SK-N-SH treated with all-trans-retinoic acid at 6 μM for 48 hours (cell line): ENCODE results near the gene SAP30.

Experiments used
- ATAC-seq: fragments of 200-7000 bp; cut with Tn5 transposase; 3 replicates; pipeline ENCODE4 v1.9.1; 2020; ENCODE audit warnings: mild to moderate bottlenecking, moderate library complexity
- ARNTL ChIP-seq: fragments of 450-650 bp; formaldehyde crosslinking; IDR thresholded peaks from 2 replicates; pipeline ENCODE4 v1.5.0; 2020; ENCODE audit warnings: low read depth, mild to moderate bottlenecking, moderate library complexity, borderline replicate concordance
- BACH2 ChIP-seq: fragments of 250-450 bp; sonication (Bioruptor Pico); IDR thresholded peaks from 2 replicates; pipeline ENCODE4 v1.9.0; 2021; ENCODE audit warnings: mild to moderate bottlenecking, borderline replicate concordance
- CREB5 ChIP-seq: fragments of 250-450 bp; sonication (Bioruptor Pico); IDR thresholded peaks from 2 replicates; pipeline ENCODE4 v1.5.1; 2020; ENCODE audit warnings: low read depth, mild to moderate bottlenecking, moderate library complexity
- CSDC2 ChIP-seq: fragments of 250-450 bp; sonication (Bioruptor Pico); IDR thresholded peaks from 2 replicates; pipeline ENCODE4 v1.5.0; 2020; ENCODE audit warnings: mild to moderate bottlenecking, moderate library complexity
- CSRNP3 ChIP-seq: fragments of 250-450 bp; sonication (Bioruptor Pico); IDR thresholded peaks from 2 replicates; pipeline ENCODE4 v1.5.1; 2021; ENCODE audit warnings: mild to moderate bottlenecking, moderate library complexity
- ESRRG ChIP-seq: fragments of 250-450 bp; sonication (Bioruptor Pico); IDR thresholded peaks from 2 replicates; pipeline ENCODE4 v1.6.1; 2021; ENCODE audit warnings: mild to moderate bottlenecking
- GLIS3 ChIP-seq: fragments of 250-450 bp; sonication (Bioruptor Pico); IDR thresholded peaks from 2 replicates; pipeline ENCODE4 v1.5.0; 2020; ENCODE audit warnings: mild to moderate bottlenecking, moderate library complexity
- ISL1 ChIP-seq: fragments of 250-450 bp; sonication (Bioruptor Pico); IDR thresholded peaks from 2 replicates; pipeline ENCODE4 v2.1.2; 2022; ENCODE audit warnings: mild to moderate bottlenecking, moderate library complexity
- OSR1 ChIP-seq: fragments of 250-450 bp; sonication (Bioruptor Pico); IDR thresholded peaks from 2 replicates; pipeline ENCODE4 v1.8.0; 2022; ENCODE audit warnings: moderate library complexity, mild to moderate bottlenecking, inconsistent platforms
- PPARA ChIP-seq: fragments of 250-450 bp; sonication (Bioruptor Pico); IDR thresholded peaks from 2 replicates; pipeline ENCODE4 v1.5.0; 2020; ENCODE audit warnings: mild to moderate bottlenecking, borderline replicate concordance
- RARB ChIP-seq: fragments of 250-450 bp; sonication (Bioruptor Pico); IDR thresholded peaks from 2 replicates; pipeline ENCODE4 v1.8.0; 2021; ENCODE audit warnings: mild to moderate bottlenecking, moderate library complexity
- TCF4 ChIP-seq: fragments of 250-450 bp; sonication (Bioruptor Pico); IDR thresholded peaks from 2 replicates; pipeline ENCODE4 v1.8.0; 2021; ENCODE audit warnings: mild to moderate bottlenecking, moderate library complexity, borderline replicate concordance
- TOX ChIP-seq: fragments of 250-450 bp; sonication (Bioruptor Pico); IDR thresholded peaks from 2 replicates; pipeline ENCODE4 v1.8.0; 2021; ENCODE audit warnings: mild to moderate bottlenecking, moderate library complexity, borderline replicate concordance
- ZC3H10 ChIP-seq: fragments of 250-450 bp; sonication (Bioruptor Pico); IDR thresholded peaks from 2 replicates; pipeline ENCODE4 v1.5.1; 2021; ENCODE audit warnings: mild to moderate bottlenecking, moderate library complexity
- ZFP3 ChIP-seq: fragments of 250-450 bp; sonication (Bioruptor Pico); IDR thresholded peaks from 2 replicates; pipeline ENCODE4 v1.5.0; 2020; ENCODE audit warnings: mild to moderate bottlenecking, moderate library complexity
- ZFP30 ChIP-seq: fragments of 450-650 bp; formaldehyde crosslinking; IDR thresholded peaks from 2 replicates; pipeline ENCODE4 v1.5.0; 2022; ENCODE audit warnings: mild to moderate bottlenecking, moderate library complexity
- ZNF565 ChIP-seq: fragments of 450-650 bp; formaldehyde crosslinking; conservative IDR thresholded peaks from 2 replicates; pipeline ENCODE4 v1.5.0; 2020; ENCODE audit warnings: low read depth, mild to moderate bottlenecking, moderate library complexity
- ZNF70 ChIP-seq: fragments of 450-650 bp; formaldehyde crosslinking; IDR thresholded peaks from 2 replicates; pipeline ENCODE4 v1.5.0; 2020; ENCODE audit warnings: mild to moderate bottlenecking, moderate library complexity
- ZNF8 ChIP-seq: fragments of 450-650 bp; formaldehyde crosslinking; IDR thresholded peaks from 2 replicates; pipeline ENCODE4 v1.5.0; 2020; ENCODE audit warnings: mild to moderate bottlenecking, moderate library complexity
- TF ChIP-seq, protein P1 (sequence below): fragments of 250-450 bp; sonication (Bioruptor Pico); IDR thresholded peaks from 2 replicates; pipeline ENCODE4 v1.8.0; 2021; ENCODE audit warnings: low read depth, mild to moderate bottlenecking, moderate library complexity, borderline replicate concordance

The SAP30 gene

GRCh38 chr4:173382349-173382748 lies 11.6 kb downstream of the SAP30 start:
- TF ChIP-seq RARB (CRISPR knock-in tag), result no peak
- TF ChIP-seq CSDC2 (CRISPR knock-in tag), result no peak
- TF ChIP-seq ZFP3 (CRISPR knock-in tag), result no peak
- no peak for TF ChIP-seq ZFP30 (CRISPR knock-in tag)
- TF ChIP-seq ZNF565 (CRISPR knock-in tag), result no peak
- TF ChIP-seq ZC3H10 (CRISPR knock-in tag), result no peak
- TF ChIP-seq ISL1 (CRISPR knock-in tag), result no peak
- TF ChIP-seq ESRRG (CRISPR knock-in tag), result no peak
- no peak for TF ChIP-seq CSRNP3 (CRISPR knock-in tag)
- TF ChIP-seq OSR1 (CRISPR knock-in tag), result no peak
- TF ChIP-seq TOX (CRISPR knock-in tag), result no peak
- no peak for TF ChIP-seq GLIS3 (CRISPR knock-in tag)
- no peak for TF ChIP-seq TCF4 (CRISPR knock-in tag)
- no peak for TF ChIP-seq PPARA (CRISPR knock-in tag)
- TF ChIP-seq ZNF70 (CRISPR knock-in tag), result no peak
- no peak for TF ChIP-seq ARNTL (CRISPR knock-in tag)
- TF ChIP-seq ZNF8, result no peak
- TF ChIP-seq CREB5, result no peak
- TF ChIP-seq, all 23 proteins: peak for 0
- ATAC-seq, result no peak

DNA sequence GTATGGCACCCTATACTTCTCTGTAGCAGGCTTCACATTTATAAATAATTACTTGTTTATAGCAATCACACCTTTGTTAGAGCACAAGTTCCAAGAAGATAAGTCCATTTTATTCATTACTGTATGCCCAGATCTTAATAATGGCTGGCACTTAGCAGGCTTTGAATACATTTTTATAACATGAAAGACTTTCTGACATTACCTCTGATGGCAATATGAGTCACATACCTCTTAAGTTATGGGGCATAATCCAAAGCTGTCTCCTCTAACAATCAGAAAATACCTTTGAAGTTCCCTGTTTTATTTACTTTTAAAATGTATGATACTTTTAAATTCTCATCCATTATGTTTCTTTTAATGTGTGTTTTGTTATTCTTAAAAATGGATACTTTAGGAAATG lies 16.0 kb downstream of the SAP30 start:
- peak; percentile 27; the same call in 1 of the 3 replicates for ATAC-seq
- TF ChIP-seq ESRRG (CRISPR knock-in tag) (no peak), TCF4 (CRISPR knock-in tag) (no peak), CSRNP3 (CRISPR knock-in tag) (no peak)

DNA sequence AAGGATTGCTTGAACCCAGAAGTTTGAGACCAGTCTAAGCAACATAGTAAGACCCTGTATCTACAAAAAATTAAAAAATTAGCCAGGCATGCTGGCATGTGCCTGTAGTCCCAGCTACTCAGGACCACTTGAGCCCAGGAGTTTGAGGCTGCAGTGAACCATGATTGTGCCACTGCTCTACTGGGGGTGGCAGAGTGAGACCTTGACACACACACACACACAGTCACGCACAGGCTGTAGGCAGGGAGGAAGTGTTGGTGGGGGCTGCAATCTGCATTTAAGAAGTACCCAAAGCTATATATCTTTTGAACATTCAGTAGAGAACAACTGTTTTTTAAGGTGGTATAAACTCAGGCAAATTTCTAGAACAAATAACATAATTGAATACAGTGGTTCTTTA lies 20.9 kb downstream of the SAP30 start:
- TF ChIP-seq, protein P1, sequence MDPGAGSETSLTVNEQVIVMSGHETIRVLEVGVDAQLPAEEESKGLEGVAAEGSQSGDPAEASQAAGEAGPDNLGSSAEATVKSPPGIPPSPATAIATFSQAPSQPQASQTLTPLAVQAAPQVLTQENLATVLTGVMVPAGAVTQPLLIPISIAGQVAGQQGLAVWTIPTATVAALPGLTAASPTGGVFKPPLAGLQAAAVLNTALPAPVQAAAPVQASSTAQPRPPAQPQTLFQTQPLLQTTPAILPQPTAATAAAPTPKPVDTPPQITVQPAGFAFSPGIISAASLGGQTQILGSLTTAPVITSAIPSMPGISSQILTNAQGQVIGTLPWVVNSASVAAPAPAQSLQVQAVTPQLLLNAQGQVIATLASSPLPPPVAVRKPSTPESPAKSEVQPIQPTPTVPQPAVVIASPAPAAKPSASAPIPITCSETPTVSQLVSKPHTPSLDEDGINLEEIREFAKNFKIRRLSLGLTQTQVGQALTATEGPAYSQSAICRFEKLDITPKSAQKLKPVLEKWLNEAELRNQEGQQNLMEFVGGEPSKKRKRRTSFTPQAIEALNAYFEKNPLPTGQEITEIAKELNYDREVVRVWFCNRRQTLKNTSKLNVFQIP, result no peak
- TF ChIP-seq GLIS3 (CRISPR knock-in tag) (no peak), CSDC2 (CRISPR knock-in tag) (no peak), CSRNP3 (CRISPR knock-in tag) (no peak), ZC3H10 (CRISPR knock-in tag) (no peak), ZNF565 (CRISPR knock-in tag) (no peak)
- TF ChIP-seq, all 23 proteins: peak for 0
- no peak for ATAC-seq

GRCh38 chr4:173397604-173398003 lies 26.9 kb downstream of the SAP30 start:
- no peak for ATAC-seq
- TF ChIP-seq RARB (CRISPR knock-in tag), result no peak
- 0 out of 2 replicates have a peak, but pooled peaks have one; percentile 8 for TF ChIP-seq ISL1 (CRISPR knock-in tag)

DNA sequence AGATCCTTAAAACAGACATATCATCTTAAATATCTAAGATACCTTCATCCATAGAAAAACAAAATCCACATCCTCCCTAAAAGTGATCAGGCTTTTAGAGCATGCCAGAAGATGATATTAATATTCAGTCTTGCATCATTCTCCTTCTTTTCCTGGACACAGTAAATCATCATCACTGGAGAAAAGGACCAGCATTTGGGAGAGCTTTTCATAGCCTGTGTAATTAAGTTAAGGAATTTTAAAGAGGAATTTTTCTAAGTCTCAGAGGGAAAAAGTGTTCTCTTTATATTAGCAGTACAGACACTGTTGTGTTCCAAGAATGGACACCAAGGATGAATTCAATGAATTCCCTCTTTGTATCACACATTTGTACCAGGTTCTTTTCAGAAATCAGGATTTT lies 27.5 kb downstream of the SAP30 start:
- no peak; the same call in 2 of the 3 replicates for ATAC-seq
- TF ChIP-seq CREB5, result no peak
- no peak for TF ChIP-seq ZNF70 (CRISPR knock-in tag)
- no peak for TF ChIP-seq TOX (CRISPR knock-in tag)
- no peak for TF ChIP-seq BACH2 (CRISPR knock-in tag)
- TF ChIP-seq, protein P1, result no peak
- TF ChIP-seq TCF4 (CRISPR knock-in tag), result no peak
- TF ChIP-seq ZNF565 (CRISPR knock-in tag), result no peak
- no peak for TF ChIP-seq RARB (CRISPR knock-in tag)
- no peak for TF ChIP-seq PPARA (CRISPR knock-in tag)
- TF ChIP-seq ESRRG (CRISPR knock-in tag), result no peak
- no peak for TF ChIP-seq ZFP30 (CRISPR knock-in tag)
- no peak for TF ChIP-seq ZNF8
